GM23338 (cell line): ENCODE measurements around the gene ADCY5. TPM values are rescaled to one million over a fixed set of nuclear protein-coding genes. Genes with fewer than 3 reads are reported as not detected.
A peak's percentile ranks its signal among the peaks of the same experiment; 100 is the strongest.

Experiments used
- ATAC-seq: fragments of 200-7000 bp; cut with Tn5 transposase; 3 replicates; pipeline ENCODE4 v1.9.1; 2020
- DNase-seq: peaks from one replicate; pipeline ENCODE4 v3.0.0-alpha.2; 2015; ENCODE audit warnings: low spot score
- H2AFZ ChIP-seq: fragments of 200-600 bp; sonication (generic); 2 replicates; pipeline ENCODE4 v1.8.0; 2016; ENCODE audit warnings: antibody characterized with exemption, mild to moderate bottlenecking, moderate library complexity
- H3F3A ChIP-seq: fragments of 200-600 bp; sonication (generic); replicated peaks from 2 replicates; pipeline ENCODE4 v1.8.0; 2017; ENCODE audit warnings: antibody characterized with exemption, mixed run types, low read depth
- H3K27ac ChIP-seq: fragments of 200-600 bp; sonication (generic); 2 replicates; pipeline ENCODE4 v1.6.1; 2016; ENCODE audit warnings: low read depth
- H3K27me3 ChIP-seq: fragments of 200-600 bp; sonication (generic); 2 replicates; pipeline ENCODE4 v1.8.0; 2016; ENCODE audit warnings: mild to moderate bottlenecking, mixed run types, moderate library complexity; ENCODE audit not compliant: insufficient read depth
- H3K36me3 ChIP-seq: fragments of 200-600 bp; sonication (generic); 2 replicates; pipeline ENCODE4 v1.8.0; 2016; ENCODE audit warnings: mild to moderate bottlenecking; ENCODE audit not compliant: insufficient read depth
- H3K4me1 ChIP-seq: fragments of 200-600 bp; sonication (generic); 2 replicates; pipeline ENCODE4 v1.8.0; 2016; ENCODE audit warnings: mild to moderate bottlenecking, moderate library complexity; ENCODE audit not compliant: insufficient read depth
- H3K4me2 ChIP-seq: fragments of 200-600 bp; sonication (generic); 2 replicates; pipeline ENCODE4 v1.7.1; 2017; ENCODE audit warnings: mixed run types
- H3K4me3 ChIP-seq: fragments of 200-600 bp; sonication (generic); 2 replicates; pipeline ENCODE4 v1.6.1; 2016; ENCODE audit warnings: mixed run types
- H3K79me2 ChIP-seq: fragments of 200-600 bp; sonication (generic); replicated peaks from 2 replicates; pipeline ENCODE4 v1.8.0; 2017; ENCODE audit warnings: mild to moderate bottlenecking; ENCODE audit not compliant: insufficient read depth
- H3K9me2 ChIP-seq: fragments of 200-600 bp; sonication (generic); 2 replicates; pipeline ENCODE4 v1.8.0; 2017; ENCODE audit not compliant: insufficient read depth
- H4K20me1 ChIP-seq: fragments of 200-600 bp; sonication (generic); replicated peaks from 2 replicates; pipeline ENCODE4 v1.8.0; 2017; ENCODE audit warnings: mild to moderate bottlenecking; ENCODE audit not compliant: insufficient read depth
- H3K27ac Mint-ChIP-seq: 2 replicates; pipeline ENCODE4 v1.8.0; 2020; ENCODE audit warnings: inconsistent platforms, mild to moderate bottlenecking, moderate library complexity, mixed read lengths
- H3K27me3 Mint-ChIP-seq: 3 replicates; pipeline ENCODE4 v1.8.0; 2022; ENCODE audit warnings: low read depth, mild to moderate bottlenecking, moderate library complexity, mixed read lengths, inconsistent platforms; ENCODE audit not compliant: insufficient read depth, poor library complexity
- H3K36me3 Mint-ChIP-seq: 3 replicates; pipeline ENCODE4 v1.8.0; 2021; ENCODE audit warnings: low read depth, mild to moderate bottlenecking, inconsistent platforms, moderate library complexity, mixed read lengths
- H3K4me1 Mint-ChIP-seq: 3 replicates; pipeline ENCODE4 v1.8.0; 2020; ENCODE audit warnings: mild to moderate bottlenecking, inconsistent platforms, mixed read lengths
- H3K4me3 Mint-ChIP-seq: 3 replicates; pipeline ENCODE4 v1.8.0; 2021; ENCODE audit warnings: moderate library complexity, mild to moderate bottlenecking, inconsistent platforms, mixed read lengths
- H3K9me3 Mint-ChIP-seq: 3 replicates; pipeline ENCODE4 v1.8.0; 2020; ENCODE audit warnings: moderate library complexity, mild to moderate bottlenecking, inconsistent platforms, mixed read lengths
- CREB1 ChIP-seq: fragments of 250-450 bp; sonication (Bioruptor Pico); IDR thresholded peaks from 2 replicates; pipeline ENCODE4 v1.5.0; 2020; ENCODE audit warnings: low read depth, mild to moderate bottlenecking, moderate library complexity
- EZH2 ChIP-seq: fragments of 200-600 bp; sonication (generic); IDR thresholded peaks from one replicate; pipeline ENCODE4 v1.8.0; 2017; ENCODE audit warnings: antibody characterized with exemption, mild to moderate bottlenecking, low read depth; ENCODE audit not compliant: unreplicated experiment
- EZH2phosphoT487 ChIP-seq: fragments of 200-600 bp; sonication (generic); IDR thresholded peaks from one replicate; pipeline ENCODE4 v1.8.1; 2018; ENCODE audit warnings: antibody characterized with exemption; ENCODE audit not compliant: unreplicated experiment
- JUNB ChIP-seq: IDR thresholded peaks from one replicate; pipeline ENCODE4 v1.6.1; 2016; ENCODE audit warnings: antibody characterized with exemption; ENCODE audit not compliant: unreplicated experiment
- NANOG ChIP-seq: IDR thresholded peaks from 2 replicates; pipeline ENCODE4 v1.6.1; 2016; ENCODE audit warnings: antibody characterized with exemption, borderline replicate concordance
- ZNF114 ChIP-seq: fragments of 250-450 bp; sonication (Bioruptor Pico); IDR thresholded peaks from 2 replicates; pipeline ENCODE4 v1.5.0; 2020; ENCODE audit warnings: mild to moderate bottlenecking, moderate library complexity
- polyA plus RNA-seq: library from polyadenylated mRNA; unstranded; fragments of >200 nt; fragmentation: Nextera tagmentation; extraction: Ambion mirVana; gene quantifications from 2 replicates; pipeline ENCODE4 v1.2.1, GENCODE V29; 2016
- total RNA-seq: library from RNA; depleted of rRNA; stranded (reverse); fragments of >200 nt; shearing (Covaris generic); gene quantifications from 2 replicates; pipeline ENCODE4 v1.2.3, GENCODE V29; 2014
- TF ChIP-seq, protein P1 (sequence below): IDR thresholded peaks from one replicate; pipeline ENCODE4 v1.6.1; 2018; ENCODE audit warnings: antibody characterized with exemption; ENCODE audit not compliant: unreplicated experiment
- TF ChIP-seq, protein P2 (sequence below), 2 experiments: fragments of 200-600 bp in 1 of 2; sonication (generic) in 1 of 2; conservative IDR thresholded peaks; 2 replicates each; pipeline versions ENCODE4 v1.5.1 to v1.6.1; 2016 to 2017; ENCODE audit warnings: antibody characterized with exemption in 2 of 2, low read depth in 2 of 2, mild to moderate bottlenecking in 2 of 2, moderate library complexity in 1 of 2
- TF ChIP-seq, protein P3 (sequence below): fragments of 250-450 bp; sonication (Bioruptor Pico); IDR thresholded peaks from 2 replicates; pipeline ENCODE4 v1.5.0; 2020; ENCODE audit warnings: mild to moderate bottlenecking, moderate library complexity

The ADCY5 gene
- total and polyA plus RNA-seq, 2 experiments from 2014 or later, result 3.5 to 10.2 TPM

DNA sequence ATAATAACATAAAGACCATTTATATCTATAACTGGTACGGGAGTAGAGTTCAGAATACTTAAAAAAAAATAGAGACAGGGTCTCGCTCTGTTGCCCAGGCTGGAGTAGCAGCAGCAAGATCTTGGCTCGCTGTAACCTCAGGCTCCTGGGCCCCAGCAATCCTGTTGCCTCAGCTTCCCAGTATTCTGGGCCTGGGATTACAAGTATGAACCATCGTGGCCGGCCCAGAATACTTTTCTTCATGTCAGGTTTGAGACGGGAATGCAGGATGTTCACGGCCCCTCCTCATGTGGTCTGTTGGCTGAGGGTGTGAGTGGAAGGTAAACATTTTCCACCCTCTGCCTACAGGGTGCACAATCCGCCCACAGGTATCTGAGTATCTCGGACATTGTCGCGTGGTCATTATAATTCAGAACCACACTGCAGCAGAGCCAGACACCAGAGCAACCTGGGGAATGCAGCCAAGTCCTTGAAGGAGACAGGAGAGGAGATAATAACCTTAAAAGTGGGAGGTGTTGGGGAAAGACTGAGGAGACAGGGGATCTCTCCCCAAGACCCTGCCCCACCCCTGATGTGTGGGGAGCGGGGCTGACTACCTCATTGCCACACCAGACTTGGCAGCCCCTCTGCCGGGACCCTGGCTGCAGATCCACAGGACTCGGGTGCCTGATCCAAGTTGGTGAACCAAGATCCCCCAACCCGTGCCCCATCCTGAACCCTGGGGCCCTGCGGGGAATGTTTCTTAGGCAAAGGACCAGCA lies 106.8 kb downstream of the ADCY5 start:
- H4K20me1 ChIP-seq, result no peaks in the 10 kb centered on the region
- ATAC-seq (no peak), DNase-seq (no peak)
- H3K4me1 ChIP-seq, result peaks cover 10% of the 10 kb centered on the region
- no peak for TF ChIP-seq JUNB
- no peak for TF ChIP-seq EZH2phosphoT487
- TF ChIP-seq NANOG, result no peak
- TF ChIP-seq, protein P1, sequence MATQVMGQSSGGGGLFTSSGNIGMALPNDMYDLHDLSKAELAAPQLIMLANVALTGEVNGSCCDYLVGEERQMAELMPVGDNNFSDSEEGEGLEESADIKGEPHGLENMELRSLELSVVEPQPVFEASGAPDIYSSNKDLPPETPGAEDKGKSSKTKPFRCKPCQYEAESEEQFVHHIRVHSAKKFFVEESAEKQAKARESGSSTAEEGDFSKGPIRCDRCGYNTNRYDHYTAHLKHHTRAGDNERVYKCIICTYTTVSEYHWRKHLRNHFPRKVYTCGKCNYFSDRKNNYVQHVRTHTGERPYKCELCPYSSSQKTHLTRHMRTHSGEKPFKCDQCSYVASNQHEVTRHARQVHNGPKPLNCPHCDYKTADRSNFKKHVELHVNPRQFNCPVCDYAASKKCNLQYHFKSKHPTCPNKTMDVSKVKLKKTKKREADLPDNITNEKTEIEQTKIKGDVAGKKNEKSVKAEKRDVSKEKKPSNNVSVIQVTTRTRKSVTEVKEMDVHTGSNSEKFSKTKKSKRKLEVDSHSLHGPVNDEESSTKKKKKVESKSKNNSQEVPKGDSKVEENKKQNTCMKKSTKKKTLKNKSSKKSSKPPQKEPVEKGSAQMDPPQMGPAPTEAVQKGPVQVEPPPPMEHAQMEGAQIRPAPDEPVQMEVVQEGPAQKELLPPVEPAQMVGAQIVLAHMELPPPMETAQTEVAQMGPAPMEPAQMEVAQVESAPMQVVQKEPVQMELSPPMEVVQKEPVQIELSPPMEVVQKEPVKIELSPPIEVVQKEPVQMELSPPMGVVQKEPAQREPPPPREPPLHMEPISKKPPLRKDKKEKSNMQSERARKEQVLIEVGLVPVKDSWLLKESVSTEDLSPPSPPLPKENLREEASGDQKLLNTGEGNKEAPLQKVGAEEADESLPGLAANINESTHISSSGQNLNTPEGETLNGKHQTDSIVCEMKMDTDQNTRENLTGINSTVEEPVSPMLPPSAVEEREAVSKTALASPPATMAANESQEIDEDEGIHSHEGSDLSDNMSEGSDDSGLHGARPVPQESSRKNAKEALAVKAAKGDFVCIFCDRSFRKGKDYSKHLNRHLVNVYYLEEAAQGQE, result no peak
- TF ChIP-seq, protein P2, sequence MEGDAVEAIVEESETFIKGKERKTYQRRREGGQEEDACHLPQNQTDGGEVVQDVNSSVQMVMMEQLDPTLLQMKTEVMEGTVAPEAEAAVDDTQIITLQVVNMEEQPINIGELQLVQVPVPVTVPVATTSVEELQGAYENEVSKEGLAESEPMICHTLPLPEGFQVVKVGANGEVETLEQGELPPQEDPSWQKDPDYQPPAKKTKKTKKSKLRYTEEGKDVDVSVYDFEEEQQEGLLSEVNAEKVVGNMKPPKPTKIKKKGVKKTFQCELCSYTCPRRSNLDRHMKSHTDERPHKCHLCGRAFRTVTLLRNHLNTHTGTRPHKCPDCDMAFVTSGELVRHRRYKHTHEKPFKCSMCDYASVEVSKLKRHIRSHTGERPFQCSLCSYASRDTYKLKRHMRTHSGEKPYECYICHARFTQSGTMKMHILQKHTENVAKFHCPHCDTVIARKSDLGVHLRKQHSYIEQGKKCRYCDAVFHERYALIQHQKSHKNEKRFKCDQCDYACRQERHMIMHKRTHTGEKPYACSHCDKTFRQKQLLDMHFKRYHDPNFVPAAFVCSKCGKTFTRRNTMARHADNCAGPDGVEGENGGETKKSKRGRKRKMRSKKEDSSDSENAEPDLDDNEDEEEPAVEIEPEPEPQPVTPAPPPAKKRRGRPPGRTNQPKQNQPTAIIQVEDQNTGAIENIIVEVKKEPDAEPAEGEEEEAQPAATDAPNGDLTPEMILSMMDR (conservative IDR thresholded peaks at IDR 0.05; ENCODE audit: low read depth in 2 of 2), result peak in 1 of 2 experiments; percentile 29; a peak in 2 of 4 replicates
- Mint-ChIP-seq H3K4me1 (peaks cover 19% of the 10 kb centered on the region), H3K27ac (no peak overlapping the region), H3K9me3 (no peaks in the 10 kb centered on the region; the same call in 2 of the 3 replicates), H3K4me3 (no peak overlapping the region), H3K36me3 (no peaks in the 10 kb centered on the region), H3K27me3 (peaks cover 8% of the 10 kb centered on the region)
- no peaks in the 10 kb centered on the region for H3K36me3 ChIP-seq
- no peaks in the 10 kb centered on the region for H3K9me2 ChIP-seq
- no peaks in the 10 kb centered on the region for H3K79me2 ChIP-seq
- H3F3A ChIP-seq, result no peaks in the 10 kb centered on the region
- no peak overlapping the region for H3K27ac ChIP-seq
- H3K4me3 ChIP-seq, result no peak overlapping the region
- no peak overlapping the region for H3K4me2 ChIP-seq
- H2AFZ ChIP-seq, result no peak overlapping the region
- H3K27me3 ChIP-seq, result no peaks in the 10 kb centered on the region

DNA sequence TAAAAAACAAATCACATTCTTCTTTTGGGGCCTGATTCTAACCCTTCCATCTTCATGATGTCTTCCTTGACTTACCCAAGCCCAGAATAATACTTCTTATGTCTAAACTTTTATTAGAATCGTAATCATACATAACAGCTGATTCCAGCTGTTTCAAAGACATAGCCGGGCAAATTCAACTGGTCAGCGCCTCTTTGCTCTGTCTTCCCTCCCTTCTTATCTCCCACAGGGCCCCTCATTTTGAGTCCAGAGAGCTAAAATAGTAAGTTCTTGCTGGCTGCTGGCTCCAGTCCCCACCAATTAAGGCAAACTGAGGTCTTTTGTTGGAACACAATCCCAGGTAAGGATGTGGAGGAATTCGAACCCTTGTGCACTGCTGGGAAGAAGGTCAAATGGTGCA lies 108.6 kb downstream of the ADCY5 start:
- Histone ChIP-seq H3K4me1 (peaks cover 10% of the 10 kb centered on the region), H2AFZ (no peak overlapping the region), H4K20me1 (no peaks in the 10 kb centered on the region), H3K4me3 (no peak overlapping the region), H3K4me2 (no peak overlapping the region), H3K79me2 (no peaks in the 10 kb centered on the region), H3F3A (no peaks in the 10 kb centered on the region), H3K9me2 (no peaks in the 10 kb centered on the region), H3K27me3 (no peaks in the 10 kb centered on the region), H3K27ac (no peak overlapping the region), H3K36me3 (no peaks in the 10 kb centered on the region)
- Mint-ChIP-seq H3K36me3 (no peaks in the 10 kb centered on the region), H3K4me1 (peaks cover 15% of the 10 kb centered on the region), H3K27ac (no peak overlapping the region), H3K27me3 (peaks cover 5% of the 10 kb centered on the region), H3K9me3 (no peaks in the 10 kb centered on the region; the same call in 2 of the 3 replicates), H3K4me3 (no peak overlapping the region)
- ATAC-seq (no peak), DNase-seq (no peak)
- TF ChIP-seq NANOG (no peak), ZNF114 (CRISPR knock-in tag) (no peak), EZH2phosphoT487 (no peak), EZH2 (no peak), CREB1 (CRISPR knock-in tag) (no peak)
- TF ChIP-seq, protein P3, sequence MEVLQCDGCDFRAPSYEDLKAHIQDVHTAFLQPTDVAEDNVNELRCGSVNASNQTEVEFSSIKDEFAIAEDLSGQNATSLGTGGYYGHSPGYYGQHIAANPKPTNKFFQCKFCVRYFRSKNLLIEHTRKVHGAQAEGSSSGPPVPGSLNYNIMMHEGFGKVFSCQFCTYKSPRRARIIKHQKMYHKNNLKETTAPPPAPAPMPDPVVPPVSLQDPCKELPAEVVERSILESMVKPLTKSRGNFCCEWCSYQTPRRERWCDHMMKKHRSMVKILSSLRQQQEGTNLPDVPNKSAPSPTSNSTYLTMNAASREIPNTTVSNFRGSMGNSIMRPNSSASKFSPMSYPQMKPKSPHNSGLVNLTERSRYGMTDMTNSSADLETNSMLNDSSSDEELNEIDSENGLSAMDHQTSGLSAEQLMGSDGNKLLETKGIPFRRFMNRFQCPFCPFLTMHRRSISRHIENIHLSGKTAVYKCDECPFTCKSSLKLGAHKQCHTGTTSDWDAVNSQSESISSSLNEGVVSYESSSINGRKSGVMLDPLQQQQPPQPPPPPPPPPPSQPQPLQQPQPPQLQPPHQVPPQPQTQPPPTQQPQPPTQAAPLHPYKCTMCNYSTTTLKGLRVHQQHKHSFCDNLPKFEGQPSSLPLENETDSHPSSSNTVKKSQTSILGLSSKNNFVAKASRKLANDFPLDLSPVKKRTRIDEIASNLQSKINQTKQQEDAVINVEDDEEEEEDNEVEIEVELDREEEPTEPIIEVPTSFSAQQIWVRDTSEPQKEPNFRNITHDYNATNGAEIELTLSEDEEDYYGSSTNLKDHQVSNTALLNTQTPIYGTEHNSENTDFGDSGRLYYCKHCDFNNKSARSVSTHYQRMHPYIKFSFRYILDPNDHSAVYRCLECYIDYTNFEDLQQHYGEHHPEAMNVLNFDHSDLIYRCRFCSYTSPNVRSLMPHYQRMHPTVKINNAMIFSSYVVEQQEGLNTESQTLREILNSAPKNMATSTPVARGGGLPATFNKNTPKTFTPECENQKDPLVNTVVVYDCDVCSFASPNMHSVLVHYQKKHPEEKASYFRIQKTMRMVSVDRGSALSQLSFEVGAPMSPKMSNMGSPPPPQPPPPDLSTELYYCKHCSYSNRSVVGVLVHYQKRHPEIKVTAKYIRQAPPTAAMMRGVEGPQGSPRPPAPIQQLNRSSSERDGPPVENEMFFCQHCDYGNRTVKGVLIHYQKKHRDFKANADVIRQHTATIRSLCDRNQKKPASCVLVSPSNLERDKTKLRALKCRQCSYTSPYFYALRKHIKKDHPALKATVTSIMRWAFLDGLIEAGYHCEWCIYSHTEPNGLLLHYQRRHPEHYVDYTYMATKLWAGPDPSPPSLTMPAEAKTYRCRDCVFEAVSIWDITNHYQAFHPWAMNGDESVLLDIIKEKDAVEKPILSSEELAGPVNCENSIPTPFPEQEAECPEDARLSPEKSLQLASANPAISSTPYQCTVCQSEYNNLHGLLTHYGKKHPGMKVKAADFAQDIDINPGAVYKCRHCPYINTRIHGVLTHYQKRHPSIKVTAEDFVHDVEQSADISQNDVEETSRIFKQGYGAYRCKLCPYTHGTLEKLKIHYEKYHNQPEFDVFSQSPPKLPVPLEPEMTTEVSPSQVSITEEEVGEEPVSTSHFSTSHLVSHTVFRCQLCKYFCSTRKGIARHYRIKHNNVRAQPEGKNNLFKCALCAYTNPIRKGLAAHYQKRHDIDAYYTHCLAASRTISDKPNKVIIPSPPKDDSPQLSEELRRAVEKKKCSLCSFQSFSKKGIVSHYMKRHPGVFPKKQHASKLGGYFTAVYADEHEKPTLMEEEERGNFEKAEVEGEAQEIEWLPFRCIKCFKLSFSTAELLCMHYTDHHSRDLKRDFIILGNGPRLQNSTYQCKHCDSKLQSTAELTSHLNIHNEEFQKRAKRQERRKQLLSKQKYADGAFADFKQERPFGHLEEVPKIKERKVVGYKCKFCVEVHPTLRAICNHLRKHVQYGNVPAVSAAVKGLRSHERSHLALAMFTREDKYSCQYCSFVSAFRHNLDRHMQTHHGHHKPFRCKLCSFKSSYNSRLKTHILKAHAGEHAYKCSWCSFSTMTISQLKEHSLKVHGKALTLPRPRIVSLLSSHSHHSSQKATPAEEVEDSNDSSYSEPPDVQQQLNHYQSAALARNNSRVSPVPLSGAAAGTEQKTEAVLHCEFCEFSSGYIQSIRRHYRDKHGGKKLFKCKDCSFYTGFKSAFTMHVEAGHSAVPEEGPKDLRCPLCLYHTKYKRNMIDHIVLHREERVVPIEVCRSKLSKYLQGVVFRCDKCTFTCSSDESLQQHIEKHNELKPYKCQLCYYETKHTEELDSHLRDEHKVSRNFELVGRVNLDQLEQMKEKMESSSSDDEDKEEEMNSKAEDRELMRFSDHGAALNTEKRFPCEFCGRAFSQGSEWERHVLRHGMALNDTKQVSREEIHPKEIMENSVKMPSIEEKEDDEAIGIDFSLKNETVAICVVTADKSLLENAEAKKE, result no peak
